Activated CD8-positive, alpha-beta memory T cell treated with anti-CD3 and anti-CD28 coated beads, Interleukin-2, amount 50 U/mL, for 4 hours (primary cell): ENCODE measurements around the gene GAS6.

Experiments used
- DNase-seq: peaks from one replicate; pipeline ENCODE4 v3.0.0-alpha.2; 2020

The GAS6 gene

DNA sequence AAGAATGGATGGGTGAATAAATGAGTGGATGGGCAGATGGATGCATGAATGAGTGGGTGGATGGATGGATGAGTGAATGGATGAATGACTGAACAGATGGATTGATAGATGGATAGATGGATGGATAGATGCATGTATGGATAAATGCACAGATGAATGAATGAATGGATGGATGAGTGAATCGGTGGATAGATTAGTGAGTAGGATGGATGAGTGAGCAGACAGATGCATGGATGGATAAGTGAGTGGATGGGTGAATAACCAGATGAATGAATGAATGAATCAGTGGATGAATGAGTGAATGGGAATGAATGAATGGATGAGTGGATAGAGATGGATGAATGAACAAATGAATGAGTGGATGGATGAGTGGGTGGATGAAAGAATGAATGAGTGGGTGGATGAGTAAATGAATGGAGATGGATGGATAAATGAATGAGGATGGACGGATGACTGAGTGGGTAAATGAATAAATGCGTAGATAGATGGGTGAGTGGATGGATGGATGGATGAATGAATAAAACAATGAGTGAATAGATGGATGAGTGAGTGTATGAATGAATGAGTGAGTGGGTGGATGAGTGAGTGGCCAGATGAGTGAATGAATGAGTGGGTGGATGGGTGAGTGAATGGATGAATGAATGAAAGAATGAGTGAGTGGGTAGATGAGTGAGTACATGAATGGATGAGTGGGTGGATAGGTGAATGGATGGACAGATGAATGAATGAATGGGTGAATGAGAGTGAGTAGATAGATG is 13.0 kb downstream of the GAS6 start:
- no peak for DNase-seq

DNA sequence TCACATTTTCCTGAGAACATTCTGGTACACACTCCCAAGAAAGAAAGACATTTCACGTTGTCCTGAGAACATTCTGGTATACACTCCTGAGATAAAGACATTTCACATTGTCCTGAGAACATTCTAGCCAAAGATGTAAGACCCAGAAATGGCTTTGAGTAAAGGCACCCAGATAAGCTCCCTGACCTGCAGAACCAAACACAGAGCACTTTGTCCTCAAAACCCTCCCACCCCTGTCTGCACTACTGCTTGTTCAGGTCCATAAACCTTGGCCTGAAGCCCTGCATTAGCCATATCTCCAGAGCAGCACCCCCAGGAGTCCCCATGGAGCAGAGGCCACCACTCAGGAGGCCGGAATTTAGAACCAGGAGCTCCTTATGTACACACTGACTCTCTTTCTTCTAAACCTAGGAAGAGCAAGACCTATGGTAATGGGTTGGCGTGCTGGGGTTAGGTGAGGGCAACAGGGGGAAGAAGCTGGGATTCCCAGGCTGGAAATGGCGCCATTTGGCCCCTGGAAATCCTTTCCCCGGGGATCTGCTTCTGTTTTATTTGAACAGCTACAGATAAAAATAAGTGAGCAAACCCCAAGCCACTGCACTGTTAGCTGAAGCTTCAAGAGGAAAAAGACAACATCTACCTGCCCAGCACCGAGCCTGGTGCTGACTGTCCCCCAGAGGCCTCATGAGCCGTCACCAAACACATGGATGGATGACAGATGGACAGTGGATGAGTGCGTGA is 13.7 kb downstream of the GAS6 start:
- peak; percentile 8 for DNase-seq

DNA sequence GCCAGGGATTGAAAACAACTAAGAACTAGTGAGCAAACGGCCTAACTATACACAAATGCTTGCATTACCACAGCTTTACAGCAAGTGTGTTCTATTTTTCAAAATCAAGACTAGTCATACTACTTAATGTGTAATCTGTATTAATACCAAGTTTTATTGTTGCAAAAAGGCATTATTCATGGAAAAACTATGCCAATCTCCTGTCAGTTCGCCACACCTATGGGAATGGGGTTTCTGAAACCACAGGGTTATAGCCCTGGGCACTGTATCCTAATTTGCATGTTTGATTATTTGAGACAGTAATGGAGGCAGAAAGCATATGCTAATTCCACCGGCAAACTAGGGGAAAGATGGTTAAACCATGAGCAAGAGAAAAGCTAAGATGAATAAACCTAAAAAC is 14.3 kb downstream of the GAS6 start:
- DNase-seq = no peak

DNA sequence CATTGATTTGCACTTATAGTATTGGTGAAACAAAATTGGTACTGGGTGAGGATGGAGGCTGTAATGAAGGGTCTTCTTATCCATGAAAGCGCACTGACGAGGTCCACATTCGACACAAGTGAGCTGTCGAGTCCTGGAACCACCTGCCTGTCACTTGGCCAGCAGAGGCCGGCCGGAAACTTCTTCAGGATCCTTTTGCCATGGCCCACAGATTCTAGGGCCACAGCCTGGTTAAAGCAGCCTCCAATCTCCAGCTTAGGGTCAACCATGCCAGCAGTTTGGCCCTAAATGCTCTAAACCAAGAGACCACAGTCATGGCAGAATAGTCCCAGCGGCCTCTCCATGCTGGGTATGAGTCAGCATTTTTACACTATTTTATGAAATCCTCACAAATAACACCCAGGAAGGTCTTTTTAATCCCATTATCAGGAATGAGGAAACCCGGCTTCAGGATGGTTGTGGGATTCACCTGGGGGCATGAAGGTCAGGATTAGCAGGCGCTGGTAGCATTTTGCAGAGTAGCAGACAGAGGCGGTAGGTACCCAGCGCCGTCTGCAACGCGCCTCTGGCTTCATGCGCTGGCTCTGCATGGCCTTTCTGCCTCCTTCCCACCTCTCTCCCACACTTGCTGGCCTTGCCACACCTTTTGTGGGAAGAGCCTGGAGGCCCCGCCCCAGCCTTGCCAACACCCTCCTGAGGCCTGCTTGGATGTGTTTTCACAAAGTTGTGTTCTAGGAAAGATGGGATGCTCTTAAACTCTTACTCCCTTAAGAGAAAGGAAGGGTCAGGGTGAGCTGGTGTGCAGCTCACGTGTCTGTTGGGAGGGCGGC is 15.2 kb downstream of the GAS6 start:
- peak; percentile 4 for DNase-seq

DNA sequence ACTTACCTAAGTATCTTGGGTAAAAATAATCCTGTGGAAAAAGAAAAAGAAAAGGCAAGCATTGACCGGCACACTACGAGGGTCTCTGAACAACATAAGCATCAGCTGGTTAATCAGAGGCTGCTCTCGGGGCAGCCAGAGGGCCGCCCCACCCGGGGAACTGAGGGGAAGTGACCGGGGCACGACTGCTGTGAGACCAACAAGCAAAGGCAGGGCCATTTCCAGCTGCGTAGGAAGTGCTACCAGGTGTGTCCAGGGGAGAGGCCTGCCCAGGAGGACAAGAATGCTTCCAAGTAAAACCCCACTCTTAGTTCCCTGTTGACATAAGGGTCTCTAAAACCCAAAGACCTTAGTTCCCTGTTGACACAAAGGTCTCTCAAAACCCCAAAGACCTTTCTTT is 15.9 kb downstream of the GAS6 start:
- DNase-seq = no peak

DNA sequence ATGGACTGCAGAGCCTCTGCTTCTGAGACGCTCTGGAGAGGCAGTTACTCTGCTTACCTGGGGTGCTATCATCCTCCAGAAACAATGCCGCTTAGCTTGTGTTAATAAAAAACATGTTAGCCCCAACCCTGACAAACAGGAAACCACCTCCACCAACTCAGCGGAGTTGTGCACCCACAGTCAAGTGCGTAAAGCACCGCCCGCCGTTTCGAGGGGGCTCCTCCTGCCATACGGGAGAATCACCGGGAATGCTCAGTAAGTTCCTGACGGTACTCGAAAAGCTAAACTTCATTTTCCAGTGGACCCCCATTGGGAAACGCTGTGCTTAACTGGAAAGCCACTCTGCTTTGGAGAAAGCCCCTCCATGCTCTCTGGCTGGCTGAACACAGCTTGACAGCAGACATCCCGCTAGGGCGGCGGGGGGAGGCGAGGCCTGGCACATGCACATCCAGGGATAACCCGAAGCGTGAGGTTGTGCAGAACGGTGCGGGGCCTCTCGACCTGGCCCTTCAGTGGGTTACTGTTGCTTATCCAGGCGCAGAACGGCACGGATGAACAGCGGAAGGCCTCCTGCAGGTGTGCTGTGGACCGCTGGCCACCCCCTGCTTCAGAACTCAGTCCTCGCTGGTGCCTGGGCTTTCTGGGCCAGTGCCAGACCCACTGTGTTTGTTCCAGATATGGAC is 17.1 kb downstream of the GAS6 start:
- no peak for DNase-seq

DNA sequence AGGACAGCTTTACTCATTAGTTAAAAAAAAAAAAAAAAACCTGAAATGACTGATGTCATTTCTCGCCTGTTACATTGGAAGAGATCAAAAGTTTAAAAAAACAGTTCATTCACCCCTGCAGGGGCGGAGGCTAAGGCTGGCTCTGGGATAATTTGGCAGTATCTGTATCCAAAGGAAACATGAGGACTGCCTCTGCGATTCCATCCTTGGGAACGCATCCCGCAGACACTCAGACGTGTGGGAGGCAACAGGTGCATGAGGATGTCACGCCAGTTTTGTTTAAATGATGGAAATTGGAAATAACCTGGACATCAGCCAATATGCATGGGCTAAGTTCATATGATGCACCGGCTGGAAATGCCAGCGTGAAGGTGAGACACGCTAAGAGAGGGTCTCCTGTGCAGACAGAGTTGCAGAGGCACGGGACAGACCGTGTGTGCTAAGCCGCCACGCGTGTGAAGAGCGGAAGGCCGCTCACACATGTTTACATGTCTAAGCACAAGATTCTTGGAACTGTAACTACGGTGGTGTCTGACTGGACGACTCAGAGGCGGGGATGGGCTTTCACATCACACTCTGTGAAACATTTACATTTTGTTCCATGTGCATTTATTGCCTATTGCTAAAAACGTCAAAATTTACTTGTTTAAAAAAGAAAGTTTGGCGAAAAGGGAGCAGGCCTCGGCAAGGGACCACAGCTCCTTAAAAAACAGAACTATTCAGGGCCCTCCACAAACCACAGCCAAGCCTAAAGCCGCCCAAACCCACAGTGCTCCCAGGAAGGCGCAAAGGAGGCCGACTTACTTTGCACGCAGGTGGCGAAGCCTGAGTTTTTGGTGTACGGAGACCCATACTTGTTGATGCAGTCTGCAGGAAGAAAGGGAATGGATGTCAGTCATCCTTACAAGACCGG is 17.9 kb downstream of the GAS6 start:
- DNase-seq = no peak

DNA sequence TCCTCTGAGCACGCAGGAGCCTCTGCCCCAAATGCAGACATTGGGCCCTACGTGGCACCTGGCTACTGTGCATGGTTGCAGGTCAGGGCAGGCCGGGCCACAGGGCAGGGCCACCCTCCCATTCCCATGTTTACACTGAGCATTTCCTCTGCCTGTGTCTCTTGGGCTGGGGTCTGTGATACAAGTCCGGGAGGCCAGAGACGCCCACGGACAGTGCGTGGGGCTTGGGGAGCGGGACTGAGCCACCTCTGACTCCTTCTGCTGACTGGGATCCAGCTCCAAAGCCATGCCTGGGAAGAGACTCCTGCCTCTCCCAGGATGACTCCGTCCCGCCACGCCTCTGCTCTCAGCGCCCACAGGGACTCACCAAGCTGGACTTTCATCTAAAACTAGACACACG is 18.8 kb downstream of the GAS6 start:
- DNase-seq = no peak

DNA sequence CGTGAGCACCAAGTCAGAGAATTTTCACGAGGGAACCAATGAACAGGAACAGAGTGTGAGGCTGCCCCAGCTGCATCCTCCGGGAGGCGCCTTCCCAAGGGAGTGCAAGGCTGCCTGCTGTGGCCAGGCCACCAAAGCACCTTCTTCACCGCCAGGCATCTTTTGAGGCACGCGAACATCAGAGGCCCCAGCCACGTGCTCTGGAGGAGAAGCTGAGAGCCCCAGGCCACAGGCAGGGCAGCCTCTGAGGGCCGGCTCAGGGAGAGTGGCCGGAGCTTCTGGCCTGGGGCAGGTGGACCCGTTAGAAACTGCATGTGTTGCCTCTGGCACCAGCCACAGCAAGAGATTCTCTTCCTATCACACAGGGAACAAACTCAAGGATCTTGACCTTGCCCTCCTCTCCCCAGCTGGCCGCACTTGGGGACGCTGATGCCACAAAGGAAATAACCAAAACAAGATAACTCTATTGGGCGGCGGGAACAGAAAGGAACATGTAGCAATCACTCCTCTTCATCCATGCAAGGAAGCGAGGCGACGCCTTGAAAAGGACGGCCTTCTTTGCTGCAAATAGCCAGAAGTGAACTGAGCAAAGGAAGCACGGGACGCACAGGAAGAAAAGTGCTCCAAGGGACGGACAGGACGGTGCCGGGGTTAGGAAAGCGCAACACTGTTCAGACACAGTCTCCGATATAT is 19.9 kb downstream of the GAS6 start:
- no peak for DNase-seq

DNA sequence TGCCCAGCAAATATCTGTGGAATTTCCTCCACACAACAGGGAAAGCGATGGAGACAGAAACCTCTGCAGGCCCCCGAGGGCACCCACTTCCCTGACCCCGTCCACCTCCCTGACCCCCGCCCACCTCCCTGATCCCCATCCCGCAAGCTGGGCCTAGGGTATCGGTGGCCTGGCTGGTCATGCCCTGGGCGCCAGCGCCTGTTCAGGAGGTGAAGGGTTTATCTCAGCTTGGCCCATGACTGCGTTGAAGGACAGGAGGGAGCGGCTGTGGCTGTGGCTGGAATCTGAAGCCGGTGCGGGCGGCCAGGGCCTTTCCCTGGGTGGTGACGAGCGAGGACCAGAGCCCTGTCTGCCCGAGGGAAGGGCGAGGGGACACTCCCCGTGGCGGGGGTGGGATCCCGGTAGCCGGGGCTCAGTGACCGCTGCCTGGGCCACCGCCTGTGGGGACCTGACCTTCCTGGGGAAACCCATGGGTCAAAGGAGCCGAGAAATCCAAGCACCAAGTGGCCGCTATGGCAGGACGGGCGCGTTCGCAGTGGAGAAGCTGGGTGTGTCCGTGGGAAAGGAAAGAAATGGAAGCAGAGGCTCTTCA is 20.7 kb downstream of the GAS6 start:
- no peak for DNase-seq

DNA sequence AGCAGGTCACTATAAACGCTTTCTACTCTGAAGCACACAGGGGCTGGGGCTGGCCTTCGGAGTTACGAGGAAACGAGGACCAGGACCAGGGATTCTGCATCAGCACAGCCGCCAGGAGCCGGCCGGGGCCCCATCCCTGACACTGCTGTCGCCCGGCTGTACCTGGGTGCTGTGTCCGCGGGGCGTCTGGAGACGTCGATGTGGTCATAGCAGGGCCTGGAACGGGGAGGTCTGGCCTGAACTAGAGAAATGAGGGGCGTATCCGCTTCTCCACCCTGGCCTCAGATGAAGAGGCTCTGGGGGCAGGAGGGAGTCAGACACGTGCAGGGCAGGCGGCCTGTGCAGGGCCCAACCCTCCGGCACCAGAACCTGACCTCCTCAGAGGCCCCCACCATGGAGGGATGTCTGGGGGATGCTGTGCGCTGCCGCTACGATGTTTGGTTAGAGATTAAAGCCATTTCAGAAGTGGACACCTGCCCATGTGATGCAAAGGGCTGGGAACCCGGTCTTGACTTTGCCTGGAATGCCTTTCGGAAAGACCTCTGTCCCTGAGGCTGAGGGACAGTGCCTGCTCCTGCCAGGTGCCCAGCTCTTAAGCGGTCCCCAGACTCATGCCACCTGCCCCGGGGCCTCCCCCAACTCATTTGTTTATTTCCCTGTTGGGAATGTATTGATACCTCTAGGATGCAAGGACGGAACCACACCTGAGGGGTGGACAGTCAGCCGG is 21.4 kb downstream of the GAS6 start:
- DNase-seq = no peak

DNA sequence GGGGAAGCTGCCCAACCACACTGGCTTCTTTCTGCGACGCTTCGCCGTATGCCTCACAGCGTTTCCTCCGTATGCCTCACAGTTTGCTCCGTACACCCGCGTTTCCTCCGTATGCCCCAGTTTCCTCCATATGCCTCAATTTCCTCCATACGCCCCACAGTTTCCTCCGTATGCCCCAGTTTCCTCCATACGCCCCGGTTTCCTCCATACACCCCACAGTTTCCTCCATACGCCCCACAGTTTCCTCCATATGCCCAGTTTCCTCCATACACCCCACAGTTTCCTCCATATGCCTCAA is 22.6 kb downstream of the GAS6 start:
- DNase-seq = no peak

DNA sequence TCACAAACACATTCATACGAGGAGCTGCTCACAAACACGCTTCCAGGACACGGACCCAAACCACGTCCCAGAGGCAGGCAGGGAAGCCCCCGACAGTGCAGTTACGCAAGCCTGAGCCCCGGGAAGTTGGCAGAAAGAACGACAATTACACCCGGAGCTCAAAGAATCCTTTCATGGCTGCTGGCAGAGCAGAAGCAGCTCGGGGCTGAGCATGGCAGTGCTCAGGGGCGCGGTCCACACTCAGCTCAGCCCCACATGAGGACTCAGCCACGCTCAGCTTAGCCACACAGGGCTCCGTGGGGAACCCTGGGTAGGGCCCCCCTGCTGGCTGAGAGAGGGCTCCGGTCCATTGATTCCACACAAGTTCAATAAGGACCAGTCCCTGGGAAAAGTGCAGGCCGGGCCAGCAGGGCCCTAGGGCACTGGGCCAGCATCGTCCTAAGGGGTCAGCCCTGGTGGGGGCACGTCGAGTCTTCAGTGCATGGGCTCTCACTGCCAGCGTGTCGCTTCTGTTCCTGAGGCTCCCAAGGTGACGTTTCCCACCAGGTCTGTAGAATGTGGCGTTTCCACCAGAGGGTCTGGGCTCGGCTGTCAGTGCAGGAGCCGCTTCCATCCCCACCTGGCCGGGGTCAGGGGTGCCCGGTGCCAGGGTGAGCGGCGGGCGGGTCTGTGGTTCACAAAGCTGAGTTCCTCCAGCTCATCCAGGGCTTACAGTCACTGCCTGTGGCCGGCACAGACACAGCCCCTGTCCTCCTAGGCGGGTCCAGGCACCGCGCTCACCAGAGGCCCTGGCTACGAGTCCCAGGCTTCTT is 23.1 kb downstream of the GAS6 start:
- no peak for DNase-seq

DNA sequence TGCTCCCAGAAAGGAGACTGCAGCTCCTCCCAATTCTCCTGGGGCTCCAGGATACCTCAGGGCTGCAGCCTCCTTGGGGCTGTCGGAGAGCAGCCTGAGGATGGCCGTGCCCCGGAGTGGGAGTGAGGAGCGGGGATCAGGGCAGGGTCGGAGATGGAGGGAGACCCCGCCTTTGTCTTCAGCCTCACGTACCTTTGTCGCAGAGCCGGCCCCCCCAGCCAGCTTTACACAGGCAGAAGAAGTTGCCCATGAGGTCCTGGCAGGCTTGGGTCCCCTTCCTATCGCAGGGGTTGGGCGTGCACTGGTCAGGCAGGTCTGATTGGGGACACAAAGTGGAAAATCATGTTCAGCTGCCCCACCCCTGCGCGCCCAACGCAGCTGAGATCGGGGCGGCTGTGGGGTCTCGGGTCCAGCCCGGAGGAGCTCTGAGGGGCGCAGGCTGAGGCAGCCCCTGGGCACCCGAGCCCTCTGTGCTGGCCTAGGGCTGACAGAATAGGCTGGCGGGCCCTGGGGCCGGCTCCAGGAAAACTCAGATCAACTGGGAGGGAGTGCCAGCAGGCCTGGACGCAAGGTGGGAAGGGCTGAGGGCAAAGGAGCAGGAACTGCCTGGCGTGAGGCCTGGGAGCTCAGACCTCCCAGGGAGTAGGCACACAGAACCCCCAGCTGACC is 24.2 kb downstream of the GAS6 start:
- DNase-seq = no peak

DNA sequence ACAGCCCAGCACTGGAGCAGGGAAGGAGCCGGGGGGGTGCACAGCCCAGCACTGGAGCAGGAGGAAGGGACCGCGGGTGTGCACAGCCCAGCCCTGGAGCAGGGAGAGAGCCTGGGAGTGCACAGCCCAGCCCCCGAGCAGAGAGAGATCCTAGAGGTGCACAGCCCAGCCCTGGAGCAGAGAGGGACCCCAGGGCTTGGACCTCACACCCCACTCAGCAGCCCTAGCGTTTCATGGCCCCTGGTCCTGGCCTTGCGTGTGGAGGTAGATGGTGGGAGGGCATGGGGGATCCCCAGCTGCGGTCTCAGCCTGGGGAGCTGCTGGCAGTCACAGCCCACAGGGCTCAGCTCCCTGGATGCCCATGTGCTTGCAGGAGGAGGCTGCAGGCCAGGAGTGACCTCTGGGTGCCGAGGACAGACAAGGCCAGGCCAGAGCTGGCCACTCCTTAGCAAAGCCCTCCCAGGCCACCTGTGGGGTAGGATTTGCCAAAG is 25.1 kb downstream of the GAS6 start:
- DNase-seq = no peak

DNA sequence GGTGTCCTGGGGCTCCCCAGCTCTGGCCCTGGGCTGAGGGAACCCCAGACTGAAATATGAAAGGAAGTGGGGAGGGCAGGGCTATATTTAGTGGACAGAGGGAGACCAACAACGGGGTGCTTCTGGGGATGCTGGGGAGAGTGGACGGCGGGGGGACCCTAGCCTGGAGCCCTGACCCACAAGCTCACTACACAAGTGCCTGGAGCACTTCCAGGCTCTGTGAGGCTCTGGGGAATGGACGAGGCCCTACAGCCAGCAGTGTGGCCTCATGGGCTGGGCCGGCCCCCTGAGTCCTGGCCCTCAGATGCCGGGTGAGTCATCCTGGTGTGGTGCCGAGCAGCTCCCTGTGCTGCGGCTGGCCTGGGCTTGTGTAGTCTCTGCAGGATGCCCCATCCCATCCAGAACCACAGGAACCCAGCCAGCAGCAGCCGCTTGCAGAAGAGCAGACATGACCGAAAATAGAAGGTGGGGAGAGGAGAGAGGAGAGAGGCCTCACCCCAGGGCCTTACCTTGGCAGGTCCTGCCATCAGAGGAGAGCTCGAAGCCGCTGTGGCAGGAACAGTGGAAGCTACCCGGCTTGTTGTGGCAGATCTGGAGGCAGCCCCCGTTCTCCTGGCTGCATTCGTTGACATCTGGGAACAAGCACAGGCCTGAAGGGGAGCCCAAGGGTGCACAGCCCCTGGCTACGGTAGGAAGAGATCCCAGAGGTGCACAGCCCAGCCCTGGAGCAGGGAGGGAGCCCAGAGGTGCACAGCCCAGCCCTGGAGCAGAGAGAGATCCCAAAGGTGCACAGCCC is 26.1 kb downstream of the GAS6 start:
- no peak for DNase-seq

DNA sequence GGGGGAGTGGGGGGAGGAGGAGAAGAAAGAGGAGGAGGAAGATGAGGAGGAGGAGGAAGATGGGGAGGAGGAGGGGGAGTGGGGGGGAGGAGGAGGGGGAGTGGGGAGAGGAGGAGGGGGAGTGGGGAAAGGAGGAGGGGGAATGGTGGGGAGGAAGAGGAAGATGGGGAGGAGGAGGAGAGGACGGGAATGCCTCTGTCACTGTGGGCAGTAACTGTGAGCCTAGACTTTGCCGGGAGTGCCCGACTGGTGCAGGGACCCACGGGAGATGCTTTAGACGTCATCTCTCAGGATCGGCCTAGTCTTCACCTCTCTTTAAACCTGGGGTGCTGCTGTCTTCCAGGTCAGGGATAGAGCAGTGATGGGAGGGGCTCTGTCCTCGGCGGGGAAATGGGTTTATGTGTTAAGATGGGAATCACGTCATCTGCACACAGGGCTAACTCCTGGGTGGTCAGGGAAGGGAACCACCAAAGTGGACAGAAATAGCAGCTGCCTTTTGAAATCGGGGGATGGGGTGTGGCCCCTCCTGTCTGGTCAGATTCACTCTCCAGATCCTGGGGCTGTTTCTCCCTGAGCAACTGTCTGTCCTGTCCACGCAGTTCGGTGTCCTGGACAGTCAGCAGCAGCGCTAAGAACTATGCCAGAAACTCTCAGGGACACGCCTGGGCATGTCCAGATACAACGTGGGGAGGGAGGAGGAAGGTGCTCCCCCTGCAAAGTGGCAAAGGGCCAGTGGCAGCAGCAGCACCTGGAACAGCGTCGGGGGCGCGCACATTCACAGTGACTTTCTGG is 26.9 kb downstream of the GAS6 start:
- no peak for DNase-seq
